Kidney (tissue), 14 donors: Measurements from ENCODE around the gene HOMER3. TPM values are rescaled to one million over a fixed set of nuclear protein-coding genes. Genes with fewer than 3 reads are reported as not detected.

Experiments
- DNase-seq, 5 donors: peaks; one replicate each; pipeline ENCODE4 v3.0.0-alpha.2; 2013 to 2020
- FAIRE-seq: peaks from 2 replicates; lab custom pipeline; 2012; peaks lifted over from hg19 to GRCh38; lab: Jason Lieb, UNC
- H3K27ac ChIP-seq, 2 donors: one replicate each; pipeline ENCODE4 v1.7.0; 2013; ENCODE audit warnings: low read depth in 2 of 2, low read length in 2 of 2, inconsistent platforms in 1 of 2
- H3K27me3 ChIP-seq: one replicate; pipeline ENCODE4 v1.7.1; 2013; ENCODE audit warnings: low read length, inconsistent platforms; ENCODE audit not compliant: control insufficient read depth, insufficient read depth
- H3K36me3 ChIP-seq, 3 donors: one replicate each; pipeline versions ENCODE4 v1.7.0 to v1.7.1; 2013; ENCODE audit warnings: low read length in 3 of 3, control low read depth in 1 of 3, inconsistent platforms in 1 of 3; ENCODE audit not compliant: insufficient read depth in 3 of 3, control insufficient read depth in 2 of 3
- H3K4me1 ChIP-seq, 3 donors: one replicate each; pipeline versions ENCODE4 v1.7.0 to v1.7.1; 2013; ENCODE audit warnings: low read length in 3 of 3, inconsistent platforms in 1 of 3, low read depth in 1 of 3; ENCODE audit not compliant: control insufficient read depth in 2 of 3, insufficient read depth in 2 of 3
- H3K4me3 ChIP-seq, 3 donors: one replicate each; pipeline versions ENCODE4 v1.7.0 to v1.8.1; 2013; ENCODE audit warnings: low read length in 3 of 3, control low read depth in 1 of 3, inconsistent platforms in 1 of 3
- H3K9ac ChIP-seq, 3 donors: one replicate each; pipeline versions ENCODE4 v1.7.0 to v1.7.1; 2013; ENCODE audit warnings: low read length in 3 of 3, control low read depth in 1 of 3, inconsistent platforms in 1 of 3
- H3K9me3 ChIP-seq, 3 donors: one replicate each; pipeline versions ENCODE4 v1.7.0 to v1.7.1; 2013; ENCODE audit warnings: low read length in 3 of 3, control low read depth in 1 of 3, inconsistent platforms in 1 of 3; ENCODE audit not compliant: control insufficient read depth in 2 of 3, insufficient read depth in 1 of 3
- CTCF ChIP-seq: IDR thresholded peaks from 3 replicates; pipeline ENCODE4 v1.5.1; 2012; ENCODE audit warnings: mild to moderate bottlenecking, moderate library complexity, borderline replicate concordance; ENCODE audit not compliant: insufficient read depth; ENCODE audit errors: extremely low read depth
- intact Hi-C: fragments of 100-400 bp; cut with DNase I; formaldehyde crosslinking; loops from one replicate; pipeline ENCODE4 v1.11.1; 2022
- polyA plus RNA-seq: library from polyadenylated mRNA; stranded (reverse); fragments of 350-450 nt; fragmentation: Illumina TruSeq; extraction: RNeasy Lipid Tissue Mini Kit (QIAGEN cat#74804); gene quantifications from one replicate; pipeline ENCODE4 v1.2.3, GENCODE V29; 2014; ENCODE audit warnings: low read depth, low replicate concordance; ENCODE audit not compliant: insufficient read depth
- total RNA-seq: library from RNA; stranded (reverse); fragmentation: NEBNext Ultra II Directional; extraction: Animal tissue kit (Norgen Biotek cat#: 25700); gene quantifications from one replicate; pipeline ENCODE4 v1.2.1, GENCODE V29; 2021
- donor health status: control.
- donor health status: control.
- donor health status: control.
- donor health status: control.
- donor health status: control.
- donor health status: DM: yes; HTN: yes; CAD: no.
- donor health status: Normal renal cell carcinoma (clear cell type).

Gene HOMER3
- total and polyA plus RNA-seq, 2 donors from 2014 or later, result 34.3 to 53.1 TPM

DNA sequence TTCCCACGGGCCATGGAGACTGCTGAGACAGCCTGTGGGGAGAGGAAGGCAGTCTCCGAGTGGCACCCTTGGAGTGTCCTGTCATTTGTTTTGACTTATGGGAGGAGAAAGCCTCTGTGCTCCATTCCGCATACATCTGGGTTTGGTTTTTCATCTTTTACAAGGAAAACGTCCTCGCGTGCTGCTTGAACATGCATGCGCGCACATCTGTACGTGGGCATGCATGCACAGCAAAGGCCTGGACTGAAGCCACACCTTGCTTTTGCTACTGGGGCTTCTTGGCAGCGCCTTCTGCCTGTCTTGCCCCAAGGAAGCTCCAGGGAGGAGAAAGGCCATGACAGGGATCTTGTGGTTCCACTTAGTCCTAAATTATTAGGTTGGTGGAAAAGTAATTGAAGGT lies 48.3 kb upstream of the HOMER3 start:
- intact Hi-C loops, result no loop called here
- peaks cover 0 to 5% (median 2%) of the 10 kb centered on the region in 3 donors for H3K4me1 ChIP-seq
- no peaks in the 10 kb centered on the region for H3K27me3 ChIP-seq
- H3K27ac ChIP-seq, result no peak overlapping the region
- FAIRE-seq (no peak), DNase-seq (no peak)
- H3K36me3 ChIP-seq, result peaks cover 0 to 15% (median 11%) of the 10 kb centered on the region in 3 donors
- H3K9me3 ChIP-seq, result no peaks in the 10 kb centered on the region
- H3K4me3 ChIP-seq, result no peak overlapping the region
- H3K9ac ChIP-seq, result no peak overlapping the region
- no peak for TF ChIP-seq CTCF

GRCh38 chr19:18987456-18987855 lies 46.4 kb upstream of the HOMER3 start:
- Histone ChIP-seq H3K27me3 (no peaks in the 10 kb centered on the region), H3K9ac (no peak overlapping the region), H3K27ac (no peak overlapping the region), H3K4me3 (no peak overlapping the region), H3K36me3 (no peaks in the 10 kb centered on the region), H3K4me1 (peaks cover 0 to 5% (median 2%) of the 10 kb centered on the region in 3 donors), H3K9me3 (no peaks in the 10 kb centered on the region)
- FAIRE-seq, result no peak
- DNase-seq, result no peak
- intact Hi-C loops, result no loop called here
- TF ChIP-seq CTCF, result no peak

DNA sequence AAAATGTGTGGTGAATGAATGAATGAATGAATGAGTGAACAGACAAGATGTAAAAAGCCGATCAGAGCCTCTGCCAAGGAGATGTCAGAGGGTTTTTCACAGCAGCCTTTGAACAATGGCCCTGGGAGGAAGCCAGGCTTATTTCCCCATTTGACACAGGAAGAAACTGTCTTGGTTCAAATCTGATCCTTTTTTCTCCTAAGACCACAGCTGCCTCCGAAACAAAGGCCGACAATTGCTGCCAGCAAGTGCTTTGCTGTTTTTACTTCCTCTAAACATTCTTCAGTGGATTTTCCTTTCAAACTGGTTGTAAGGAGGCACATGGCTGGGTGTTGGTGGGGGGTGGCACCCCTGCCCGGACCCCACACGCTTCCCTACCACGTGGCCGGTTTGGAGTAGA lies 44.2 kb upstream of the HOMER3 start:
- Histone ChIP-seq H3K4me3 (no peak overlapping the region), H3K27ac (no peak overlapping the region), H3K9me3 (no peaks in the 10 kb centered on the region), H3K9ac (no peak overlapping the region), H3K27me3 (no peaks in the 10 kb centered on the region), H3K4me1 (peaks cover 0 to 5% (median 2%) of the 10 kb centered on the region in 3 donors), H3K36me3 (no peaks in the 10 kb centered on the region)
- TF ChIP-seq CTCF, result no peak
- intact Hi-C loops, result no loop called here
- DNase-seq (peak in 1 of 5 donors; percentile 54), FAIRE-seq (no peak)

DNA sequence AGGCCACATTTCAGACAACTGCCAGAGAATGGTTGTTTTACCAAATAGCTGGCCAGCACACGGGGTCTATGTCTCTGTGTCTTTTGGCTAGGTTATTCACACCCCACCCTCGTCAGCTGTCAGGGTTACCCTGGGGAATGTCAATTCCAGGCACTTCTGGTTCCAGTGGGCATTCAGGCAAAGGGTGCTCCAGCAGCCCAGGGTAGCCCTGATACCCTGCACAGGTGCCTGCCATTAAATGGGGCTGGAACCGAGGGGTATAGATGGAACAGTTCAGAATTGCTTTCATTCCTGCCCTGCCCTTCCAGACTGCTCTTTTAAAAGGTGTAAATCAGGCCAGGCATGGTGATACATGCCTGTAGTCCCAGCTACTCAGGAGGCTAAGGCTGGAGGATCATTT lies 43.2 kb upstream of the HOMER3 start:
- H3K4me1 ChIP-seq, result peaks cover 0 to 5% (median 2%) of the 10 kb centered on the region in 3 donors
- no peak overlapping the region for H3K27ac ChIP-seq
- H3K36me3 ChIP-seq, result no peaks in the 10 kb centered on the region
- intact Hi-C loops, result no loop called here
- DNase-seq (no peak), FAIRE-seq (no peak)
- TF ChIP-seq CTCF, result no peak
- no peak overlapping the region for H3K9ac ChIP-seq
- H3K9me3 ChIP-seq, result no peaks in the 10 kb centered on the region
- no peak overlapping the region for H3K4me3 ChIP-seq
- no peaks in the 10 kb centered on the region for H3K27me3 ChIP-seq
